Urinary bladder (tissue), 4 donors: ENCODE results near the gene FAM221A. TPM values are rescaled to one million over a fixed set of nuclear protein-coding genes. Genes with fewer than 3 reads are reported as not detected.
"Not testable (repeated sequence)": the region's sequence is repeated elsewhere in the genome, so short reads cannot be mapped to it uniquely, and the experiment has no call there.

Experiments
- DNase-seq: peaks from one replicate; pipeline ENCODE4 v3.0.0-alpha.2; 2015; ENCODE audit errors: extremely low spot score
- H3K27ac ChIP-seq: one replicate; pipeline ENCODE4 v1.5.1; 2013; ENCODE audit warnings: low read depth, mild to moderate bottlenecking, moderate library complexity
- H3K36me3 ChIP-seq: one replicate; pipeline ENCODE4 v1.6.1; 2013; ENCODE audit warnings: mild to moderate bottlenecking, moderate library complexity; ENCODE audit not compliant: insufficient read depth
- H3K4me1 ChIP-seq: one replicate; pipeline ENCODE4 v1.6.1; 2013; ENCODE audit warnings: mild to moderate bottlenecking, moderate library complexity; ENCODE audit not compliant: insufficient read depth
- H3K4me3 ChIP-seq: one replicate; pipeline ENCODE4 v1.5.1; 2013; ENCODE audit warnings: low read depth, low read length
- WGBS: extraction: QIAGEN DNeasy Blood & Tissue Kit; methylation state at CpG from one replicate; pipeline ENCODE4 v1.1.7; 2013; 5-methylcytosine and 5-hydroxymethylcytosine counted together
- polyA plus RNA-seq: library from polyadenylated mRNA; stranded (reverse); fragments of 200-250 nt; gene quantifications from one replicate; pipeline ENCODE4 v1.2.3, GENCODE V29; 2013
- small RNA-seq: library from RNA; depleted of rRNA; stranded (forward); fragments of <200 nt; gene quantifications from one replicate; pipeline ENCODE3, GENCODE V24; 2014
- total RNA-seq: library from RNA; depleted of rRNA; stranded (reverse); fragments of >200 nt; gene quantifications from one replicate; pipeline ENCODE4 v1.2.3, GENCODE V29; 2014
- donor health status: healthy with polysubstance abuse.
- donor health status: healthy.

FAM221A gene
- total and polyA plus RNA-seq, 2 donors, result 4.3 to 7.7 TPM

GRCh38 chr7:23714150-23714464 lies 34.1 kb downstream of the FAM221A start:
- H3K27ac ChIP-seq, result no peak overlapping the region
- H3K4me1 ChIP-seq, result no peaks in the 10 kb centered on the region
- no peak overlapping the region for H3K4me3 ChIP-seq
- no peaks in the 10 kb centered on the region for H3K36me3 ChIP-seq
- 40% methylated on average over 2 of the region's 2 CpGs for WGBS
- DNase-seq, result no peak

DNA sequence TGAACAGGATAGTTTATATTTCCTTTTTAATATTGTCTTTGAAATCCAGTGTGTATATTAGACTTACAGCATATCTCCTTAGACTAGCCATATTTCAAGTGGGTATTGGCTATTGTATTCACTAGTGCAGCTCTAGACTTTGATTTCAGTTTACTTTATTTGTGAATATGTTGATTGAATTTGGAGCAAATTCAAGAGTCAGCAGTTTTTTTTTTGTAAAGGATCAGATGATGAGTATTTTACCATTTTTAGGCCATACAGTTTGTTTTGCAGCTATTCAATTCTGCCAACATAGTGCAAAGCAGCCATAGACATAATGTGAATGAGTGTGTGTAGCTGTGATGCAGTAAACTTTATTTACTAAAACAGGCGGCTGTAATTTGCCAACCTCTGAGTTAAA lies 34.6 kb downstream of the FAM221A start:
- no peak for DNase-seq
- WGBS, result 41% methylated on average over 1 of the region's 1 CpG
- H3K4me1 ChIP-seq, result no peaks in the 10 kb centered on the region

GRCh38 chr7:23715099-23715498 lies 35.1 kb downstream of the FAM221A start:
- H3K4me1 ChIP-seq, result no peaks in the 10 kb centered on the region
- 87% methylated on average over 6 of the region's 6 CpGs for WGBS
- no peak for DNase-seq
- no peaks in the 10 kb centered on the region for H3K36me3 ChIP-seq
- H3K27ac ChIP-seq, result no peak overlapping the region
- H3K4me3 ChIP-seq, result no peak overlapping the region

More for the DNA sequence above, 34.6 kb downstream of the FAM221A start:
- no peak overlapping the region for H3K27ac ChIP-seq
- H3K4me3 ChIP-seq, result no peak overlapping the region
- no peaks in the 10 kb centered on the region for H3K36me3 ChIP-seq

- no peak for DNase-seq
- Histone ChIP-seq H3K36me3 (no peaks in the 10 kb centered on the region), H3K27ac (no peak overlapping the region), H3K4me3 (no peak overlapping the region), H3K4me1 (no peaks in the 10 kb centered on the region)
- whole genome bisulfite sequencing, result 97% methylated on average over 1 of the region's 1 CpG
Observed at GRCh38 chr7:23717788-23718187, 37.8 kb downstream of the FAM221A start.

DNA sequence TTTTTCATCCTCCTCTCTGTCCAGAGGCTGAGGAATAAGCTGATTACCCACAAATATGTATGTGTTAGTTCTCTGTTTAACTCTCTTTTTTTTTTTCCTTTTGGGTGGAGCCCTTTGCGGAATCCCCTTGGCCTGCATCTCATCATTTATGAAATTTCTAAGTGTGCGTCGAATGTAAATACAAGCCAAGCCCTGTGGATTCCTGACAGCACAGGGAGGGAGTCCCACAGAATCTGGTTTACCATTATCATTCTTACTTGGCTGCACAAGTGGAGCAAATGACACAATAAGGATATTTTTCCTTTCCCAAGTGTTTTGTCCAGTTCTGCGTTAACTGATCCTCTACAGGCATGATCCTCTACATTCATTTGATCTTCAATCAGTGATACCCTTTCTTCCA lies 41.5 kb downstream of the FAM221A start:
- H3K4me3 ChIP-seq, result no peak overlapping the region
- H3K27ac ChIP-seq, result no peak overlapping the region
- WGBS, result 28% methylated on average over 4 of the region's 4 CpGs
- H3K36me3 ChIP-seq, result no peaks in the 10 kb centered on the region
- no peaks in the 10 kb centered on the region for H3K4me1 ChIP-seq
- DNase-seq, result no peak

DNA sequence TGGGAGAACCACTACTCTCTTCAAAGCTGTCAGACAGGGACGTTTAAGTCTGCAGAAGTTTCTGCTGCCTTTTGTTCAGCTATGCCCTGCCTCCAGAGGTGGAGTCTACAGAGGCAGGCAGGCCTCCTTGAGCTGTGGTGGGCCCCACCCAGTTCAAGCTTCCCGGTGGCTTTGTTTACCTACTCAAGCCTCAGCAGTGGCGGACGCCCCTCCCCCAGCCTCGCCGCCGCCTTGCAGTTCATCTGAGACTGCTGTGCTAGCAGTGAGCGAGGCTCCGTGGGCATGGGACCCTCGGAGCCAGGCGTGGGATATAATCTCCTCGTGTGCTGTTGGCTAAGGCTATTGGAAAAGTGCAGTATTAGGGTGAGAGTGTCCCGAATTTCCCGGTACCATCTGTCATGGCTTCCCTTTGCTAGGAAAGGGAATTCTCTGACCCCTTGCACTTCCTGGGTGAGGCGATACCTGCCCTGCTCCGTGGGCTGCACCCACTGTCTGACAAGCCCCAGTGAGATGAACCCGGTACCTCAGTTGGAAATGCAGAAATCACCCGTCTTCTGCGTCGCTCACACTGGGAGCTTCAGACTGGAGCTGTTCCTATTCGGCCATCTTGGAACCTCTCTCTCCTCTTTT lies 42.7 kb downstream of the FAM221A start:
- H3K4me3 ChIP-seq, H3K27ac ChIP-seq, H3K36me3 ChIP-seq, H3K4me1 ChIP-seq, DNase-seq: not testable (repeated sequence)
- WGBS, result 78% methylated on average over 21 of the region's 21 CpGs

DNA sequence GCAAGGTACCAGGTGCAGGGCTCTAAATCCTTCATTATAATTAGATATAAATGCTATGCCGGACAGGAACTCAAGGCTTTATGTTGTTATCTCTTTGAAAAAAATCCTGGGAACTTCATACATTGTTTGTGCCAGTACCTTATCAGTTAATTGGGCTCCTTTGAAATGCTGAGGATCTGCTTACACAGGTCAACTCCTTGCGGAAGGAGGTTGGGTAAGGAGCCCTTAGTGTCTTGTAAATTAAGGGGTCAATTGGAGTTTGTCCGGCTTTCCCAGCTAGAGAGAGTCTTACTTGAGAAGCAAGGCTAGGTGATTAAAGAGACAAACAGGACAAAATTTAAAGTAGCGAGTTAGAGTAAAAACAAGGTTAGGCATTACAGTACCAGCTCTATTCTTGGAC lies 44.1 kb downstream of the FAM221A start:
- not testable (repeated sequence) for H3K4me3 ChIP-seq, H3K36me3 ChIP-seq, H3K27ac ChIP-seq, H3K4me1 ChIP-seq, DNase-seq
- WGBS, result 69% methylated on average over 4 of the region's 4 CpGs

DNA sequence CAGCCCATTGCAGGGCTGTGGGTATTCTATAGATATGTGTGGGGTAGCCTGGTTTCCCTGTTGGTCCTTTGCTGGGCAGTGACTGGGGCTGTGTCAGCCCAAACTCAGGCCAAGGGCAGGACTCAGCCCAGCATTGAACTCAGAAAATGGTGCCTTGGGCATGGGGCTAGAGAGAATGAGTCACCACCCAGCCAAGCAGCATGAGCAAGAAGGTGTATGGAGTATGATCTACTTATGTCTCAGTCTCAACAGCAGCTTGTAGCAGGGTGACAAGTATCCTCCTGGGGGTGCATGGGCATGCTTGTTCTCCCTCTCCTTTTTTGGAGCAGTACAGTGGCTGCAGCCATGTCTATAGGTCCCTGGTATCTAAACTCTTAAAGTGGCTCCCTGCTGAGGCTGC lies 62.1 kb downstream of the FAM221A start:
- no peak overlapping the region for H3K27ac ChIP-seq
- DNase-seq, result no peak
- no peak overlapping the region for H3K4me3 ChIP-seq
- no peaks in the 10 kb centered on the region for H3K36me3 ChIP-seq
- H3K4me1 ChIP-seq, result no peaks in the 10 kb centered on the region

DNA sequence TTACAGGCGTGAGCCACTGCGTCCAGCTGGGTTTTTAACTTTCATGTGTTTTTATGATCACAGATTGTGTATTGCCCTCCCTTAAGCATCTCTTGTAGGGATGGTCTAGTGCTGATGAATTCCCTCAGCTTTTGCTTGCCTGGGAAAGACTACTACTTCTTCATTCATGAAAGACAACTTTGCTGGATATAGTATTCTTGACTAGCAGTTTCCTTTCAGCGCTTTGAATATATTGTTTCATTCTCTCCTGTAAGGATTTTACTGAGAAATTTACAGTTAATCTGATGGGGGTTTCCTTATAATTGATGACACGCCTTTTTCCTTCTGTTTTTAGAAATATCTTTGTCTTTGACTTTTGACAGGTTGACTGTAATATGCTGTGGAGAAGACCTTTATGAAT lies 63.2 kb downstream of the FAM221A start:
- DNase-seq, result no peak
- no peaks in the 10 kb centered on the region for H3K4me1 ChIP-seq
- 94% methylated on average over 4 of the region's 4 CpGs for WGBS
- no peak overlapping the region for H3K27ac ChIP-seq
- no peak overlapping the region for H3K4me3 ChIP-seq
- no peaks in the 10 kb centered on the region for H3K36me3 ChIP-seq

DNA sequence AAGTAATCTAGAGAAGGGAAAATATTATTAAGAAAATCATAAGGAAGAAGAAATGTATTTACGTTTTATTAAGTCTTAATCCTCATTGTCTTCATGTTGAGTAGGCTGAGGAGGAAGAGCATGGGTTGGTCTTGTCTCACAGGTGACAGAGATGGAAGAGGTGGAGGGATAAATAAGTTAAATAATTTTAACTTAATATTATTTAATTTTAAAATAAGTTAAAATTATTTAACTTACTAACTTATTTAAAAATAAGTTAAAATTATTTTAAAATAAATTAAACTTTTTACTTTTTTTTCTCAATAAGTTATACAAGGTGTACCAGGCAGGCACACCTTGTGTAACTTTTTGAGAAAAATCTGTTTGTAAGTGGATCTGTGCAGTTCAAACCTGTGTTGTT lies 66.6 kb downstream of the FAM221A start:
- WGBS, result 75% methylated on average over 1 of the region's 1 CpG
- no peak for DNase-seq
- no peak overlapping the region for H3K27ac ChIP-seq

DNA sequence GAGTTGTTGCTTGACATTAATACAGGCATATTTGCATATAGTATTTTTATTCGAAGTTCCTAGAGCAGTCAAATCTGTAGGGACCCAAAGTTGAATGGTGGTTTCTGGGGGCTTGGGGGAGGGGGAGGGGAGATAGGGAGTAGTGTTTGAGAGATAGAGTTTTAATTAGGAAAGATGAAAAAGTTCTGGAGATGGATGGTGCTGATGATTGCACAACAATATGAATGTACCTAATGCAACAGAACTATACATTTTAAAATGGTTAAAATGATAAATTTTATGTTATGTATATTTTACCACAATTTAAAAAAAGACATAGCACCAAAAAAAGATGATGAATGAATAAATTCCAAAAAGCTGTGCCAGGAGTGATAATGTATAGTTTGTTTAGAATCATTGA lies 71.9 kb downstream of the FAM221A start:
- no peaks in the 10 kb centered on the region for H3K4me1 ChIP-seq
- DNase-seq, result no peak
- no peak overlapping the region for H3K4me3 ChIP-seq
- H3K36me3 ChIP-seq, result no peaks in the 10 kb centered on the region
- 81% methylated on average over 1 of the region's 1 CpG for WGBS
- no peak overlapping the region for H3K27ac ChIP-seq

More for the DNA sequence above, 66.6 kb downstream of the FAM221A start:
- H3K4me3 ChIP-seq, result no peak overlapping the region
- H3K4me1 ChIP-seq, result no peaks in the 10 kb centered on the region
- no peaks in the 10 kb centered on the region for H3K36me3 ChIP-seq

Small RNAs within 50 kb of the gene (small RNA-seq; reads per million reads assigned to genes)
- gene AC006026.2, result not detected

Other genes starting within 250 kb of the FAM221A start
- 65.7 TPM for gene IGF2BP3, start 209.7 kb upstream of the FAM221A start, total RNA-seq
- 0.27 TPM for gene IGF2BP3, start 209.7 kb upstream of the FAM221A start, polyA plus RNA-seq
- gene TRA2A, start 148.2 kb upstream of the FAM221A start, total RNA-seq, result 86.5 TPM
- gene TRA2A, start 148.2 kb upstream of the FAM221A start, polyA plus RNA-seq, result 64.1 TPM
- 30.7 TPM for gene CCDC126, start 82.8 kb upstream of the FAM221A start, total RNA-seq
- 10.1 TPM for gene CCDC126, start 82.8 kb upstream of the FAM221A start, polyA plus RNA-seq
- gene STK31, start 30.0 kb downstream of the FAM221A start, total RNA-seq, result 0.90 TPM
- gene STK31, start 30.0 kb downstream of the FAM221A start, polyA plus RNA-seq, result 0.06 TPM